ENCODE measurements around the gene KLHDC8B. TPM values are rescaled to one million over a fixed set of nuclear protein-coding genes. Genes with fewer than 3 reads are reported as not detected.

The KLHDC8B gene
- total RNA-seq, 2 donors from 2014 or later = 41.1 to 77.4 TPM

- intact Hi-C loops (cut with DNase I) = loop anchor here (1.0 to 5.0 kb wide), 3 partner anchors 107 to 277 kb away; partner anchors contain the start of genes C3orf62 and USP4
- Histone ChIP-seq H3K4me1 (replicated peaks) (peaks cover 13% of the 10 kb centered on the region), H3K27ac (peak overlapping the region; percentile 78 to 81), H3K4me3 (peak overlapping the region; percentile 66 to 85), H3K27me3 (replicated peaks; ENCODE audit: insufficient read depth) (no peaks in the 10 kb centered on the region), H3K9me3 (no peaks in the 10 kb centered on the region), H3K36me3 (no peaks in the 10 kb centered on the region)
- 0% methylated on average over 1 of the region's 1 CpG for WGBS
- TF ChIP-seq CTCF (IDR thresholded peaks at IDR 0.05) (no peak), POLR2A (IDR thresholded peaks at IDR 0.05) (no peak), POLR2AphosphoS5 (IDR thresholded peaks at IDR 0.05) (no peak)
- no peak for DNase-seq (ENCODE audit: low spot score)
Measured at GRCh38 chr3:49170744-49171118, 667 bp upstream of the KLHDC8B start.

- Histone ChIP-seq H3K4me1 (replicated peaks) (peaks cover 13% of the 10 kb centered on the region), H3K9me3 (no peaks in the 10 kb centered on the region), H3K27me3 (replicated peaks; ENCODE audit: insufficient read depth) (no peaks in the 10 kb centered on the region), H3K36me3 (no peaks in the 10 kb centered on the region), H3K4me3 (peak overlapping the region; percentile 66 to 85), H3K27ac (peak overlapping the region; percentile 78 to 81)
- 25% methylated on average over 5 of the region's 7 CpGs for WGBS
- intact Hi-C loops (cut with DNase I) = loop anchor here (1.0 to 5.0 kb wide), 3 partner anchors 105 to 275 kb away; partner anchors contain the start of genes C3orf62 and USP4
- TF ChIP-seq POLR2A (IDR thresholded peaks at IDR 0.05) = no peak
- TF ChIP-seq POLR2AphosphoS5 (IDR thresholded peaks at IDR 0.05) = no peak
- DNase-seq (ENCODE audit: low spot score) = no peak
Measured at GRCh38 chr3:49171775-49172500, 540 bp downstream of the KLHDC8B start.

GRCh38 chr3:49172551-49173041 is 1.2 kb downstream of the KLHDC8B start:
- no peaks in the 10 kb centered on the region for H3K36me3 ChIP-seq
- H3K4me1 ChIP-seq (replicated peaks) = peaks cover 13% of the 10 kb centered on the region
- no peaks in the 10 kb centered on the region for H3K27me3 ChIP-seq (replicated peaks; ENCODE audit: insufficient read depth)
- 41% methylated on average over 6 of the region's 7 CpGs for WGBS
- H3K9me3 ChIP-seq = no peaks in the 10 kb centered on the region
- H3K27ac ChIP-seq = peak overlapping the region; percentile 78 to 81
- no peak for DNase-seq (ENCODE audit: low spot score)
- intact Hi-C loops (cut with DNase I) = loop anchor here (5.0 kb wide), 2 partner anchors 105 to 275 kb away; partner anchors contain the start of gene C3orf62
- H3K4me3 ChIP-seq = peak overlapping the region; percentile 66 to 85
- TF ChIP-seq POLR2AphosphoS5 (IDR thresholded peaks at IDR 0.05) (no peak), CTCF (IDR thresholded peaks at IDR 0.05) (no peak), POLR2A (IDR thresholded peaks at IDR 0.05) (no peak)

- no peak for TF ChIP-seq CTCF (IDR thresholded peaks at IDR 0.05)
- TF ChIP-seq POLR2A (IDR thresholded peaks at IDR 0.05) = no peak
- TF ChIP-seq POLR2AphosphoS5 (IDR thresholded peaks at IDR 0.05) = no peak
- Histone ChIP-seq H3K27ac (peak overlapping the region; percentile 78 to 81), H3K4me1 (replicated peaks) (peaks cover 13% of the 10 kb centered on the region), H3K4me3 (peak overlapping the region in 1 of 2 donors; percentile 66), H3K9me3 (no peaks in the 10 kb centered on the region), H3K36me3 (no peaks in the 10 kb centered on the region), H3K27me3 (replicated peaks; ENCODE audit: insufficient read depth) (no peaks in the 10 kb centered on the region)
- no peak for DNase-seq (ENCODE audit: low spot score)
- intact Hi-C loops (cut with DNase I) = loop anchor here (5.0 kb wide), 2 partner anchors 104 to 274 kb away; partner anchors contain the start of gene C3orf62
- 28% methylated on average over 3 of the region's 3 CpGs for WGBS
Measured at GRCh38 chr3:49173116-49173791, 1.9 kb downstream of the KLHDC8B start.

- TF ChIP-seq CTCF (IDR thresholded peaks at IDR 0.05) = no peak
- H3K4me1 ChIP-seq (replicated peaks) = peaks cover 13% of the 10 kb centered on the region
- H3K9me3 ChIP-seq = no peaks in the 10 kb centered on the region
- no peak overlapping the region for H3K4me3 ChIP-seq
- H3K27me3 ChIP-seq (replicated peaks; ENCODE audit: insufficient read depth) = no peaks in the 10 kb centered on the region
- H3K27ac ChIP-seq = no peak overlapping the region
- DNase-seq (ENCODE audit: low spot score) = no peak
- intact Hi-C loops (cut with DNase I) = loop anchor here (5.0 kb wide), 2 partner anchors 104 to 274 kb away; partner anchors contain the start of gene C3orf62
- WGBS = 27% methylated on average over 4 of the region's 4 CpGs
- H3K36me3 ChIP-seq = no peaks in the 10 kb centered on the region
Measured at GRCh38 chr3:49173792-49174170, 2.4 kb downstream of the KLHDC8B start.

All from prostate gland (tissue), 2 donors.